H1 (cell line): ENCODE data around the gene CIAO3. TPM values are rescaled to one million over a fixed set of nuclear protein-coding genes. Genes with fewer than 3 reads are reported as not detected.

Source experiments
- FOSL1 ChIP-seq: IDR thresholded peaks from 2 replicates; pipeline ENCODE4 v1.6.1; 2011; ENCODE audit warnings: mild to moderate bottlenecking, low read depth, low read length, moderate library complexity; ENCODE audit not compliant: insufficient read depth
- JUN ChIP-seq: IDR thresholded peaks from 2 replicates; pipeline ENCODE4 v1.6.1; 2011; ENCODE audit warnings: low read depth, mild to moderate bottlenecking, improper control_type of control experiment, low read length
- MAFK ChIP-seq: IDR thresholded peaks from 2 replicates; pipeline ENCODE4 v1.6.1; 2012; ENCODE audit warnings: low read depth, mild to moderate bottlenecking, improper control_type of control experiment, low read length
- POLR2A ChIP-seq, 2 experiments: IDR thresholded peaks; 1 replicate in 1 of 2; 2 replicates in 1 of 2; pipeline ENCODE4 v1.6.1; 2011; ENCODE audit warnings: low read depth in 2 of 2, low read length in 2 of 2, mild to moderate bottlenecking in 2 of 2; ENCODE audit errors: control extremely low read depth in 1 of 2
- polyA plus RNA-seq, 7 experiments: library from polyadenylated mRNA; depleted of rRNA in 3 of 7; stranded (reverse) in 5 of 7; unstranded in 2 of 7; fragments of >200 nt in 5 of 7; fragments of 200-250 nt in 2 of 7; gene quantifications; 1 replicate in 5 of 7; 2 replicates in 1 of 7; 4 replicates in 1 of 7; pipeline versions ENCODE4 v1.2.1 to v1.2.3, GENCODE V29; 2011 to 2013; ENCODE audit warnings: missing spikeins in 2 of 7, mixed read lengths in 2 of 7
- total RNA-seq: library from RNA; stranded (reverse); fragmentation: NEBNext Ultra II Directional; extraction: Animal tissue kit (Norgen Biotek cat#: 25700); gene quantifications from 2 replicates; pipeline ENCODE4 v1.2.1, GENCODE V29; 2021

The CIAO3 gene
- total and polyA plus RNA-seq, 2 of the 8 experiments (the other 6 are each of a cell fraction or from before 2014, with no cell fraction given), result 20.0 to 20.4 TPM

DNA sequence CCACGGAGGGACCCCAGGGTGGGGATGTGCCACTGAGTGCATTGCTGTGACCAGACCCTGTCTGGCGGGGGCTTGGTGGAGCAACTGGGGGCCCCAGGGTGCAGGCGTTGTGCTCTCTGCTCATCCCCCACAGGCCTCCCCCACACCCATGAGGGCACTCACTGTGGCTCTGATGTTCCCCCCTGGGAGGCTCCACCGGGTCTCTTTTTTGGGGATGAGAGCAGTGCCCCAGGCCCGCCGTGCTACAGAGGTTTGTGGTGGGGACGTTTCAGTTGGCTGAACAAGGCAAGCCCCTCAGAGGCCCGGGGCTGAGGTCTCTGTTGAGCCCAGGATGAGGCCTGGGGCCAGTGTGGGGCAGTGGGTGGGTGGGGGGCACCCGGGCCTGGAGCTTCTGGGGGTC is 17.1 kb downstream of the CIAO3 start (continued):
- TF ChIP-seq MAFK (no peak), FOSL1 (no peak), JUN (no peak), POLR2A (IDR thresholded peaks at IDR 0.05; ENCODE audit: control extremely low read depth in 1 of 2, low read depth in 2 of 2, low read length in 2 of 2) (no peak)
- TF ChIP-seq, all 59 proteins: peak for 0
